ENCODE results near the gene SPG7.

SPG7 gene

DNA sequence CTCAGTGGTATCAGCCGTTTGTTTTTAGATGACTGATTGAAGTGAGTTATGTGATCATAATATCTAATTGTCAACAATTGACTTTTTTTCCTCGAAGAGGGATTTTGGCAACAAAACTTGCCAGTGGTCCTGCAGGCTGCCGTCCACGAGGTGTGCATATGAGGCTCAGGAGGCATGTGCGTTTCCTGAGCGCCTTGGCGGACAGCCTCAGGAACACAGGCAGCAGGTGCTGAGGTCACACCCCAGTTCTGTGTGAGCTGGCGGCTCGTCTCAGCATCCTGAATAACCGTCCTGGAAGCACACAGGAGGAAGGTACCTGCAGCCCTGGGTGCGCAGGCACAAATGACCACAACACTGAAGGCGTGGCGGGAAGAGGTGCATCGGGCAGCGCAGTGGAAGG is 11.7 kb downstream of the SPG7 start:
- DNase-seq = no peak

GRCh38 chr16:89522287-89522686 is 14.1 kb downstream of the SPG7 start:
- no peak for DNase-seq

GRCh38 chr16:89523680-89524344 is 15.6 kb downstream of the SPG7 start:
- no peak for DNase-seq

DNA sequence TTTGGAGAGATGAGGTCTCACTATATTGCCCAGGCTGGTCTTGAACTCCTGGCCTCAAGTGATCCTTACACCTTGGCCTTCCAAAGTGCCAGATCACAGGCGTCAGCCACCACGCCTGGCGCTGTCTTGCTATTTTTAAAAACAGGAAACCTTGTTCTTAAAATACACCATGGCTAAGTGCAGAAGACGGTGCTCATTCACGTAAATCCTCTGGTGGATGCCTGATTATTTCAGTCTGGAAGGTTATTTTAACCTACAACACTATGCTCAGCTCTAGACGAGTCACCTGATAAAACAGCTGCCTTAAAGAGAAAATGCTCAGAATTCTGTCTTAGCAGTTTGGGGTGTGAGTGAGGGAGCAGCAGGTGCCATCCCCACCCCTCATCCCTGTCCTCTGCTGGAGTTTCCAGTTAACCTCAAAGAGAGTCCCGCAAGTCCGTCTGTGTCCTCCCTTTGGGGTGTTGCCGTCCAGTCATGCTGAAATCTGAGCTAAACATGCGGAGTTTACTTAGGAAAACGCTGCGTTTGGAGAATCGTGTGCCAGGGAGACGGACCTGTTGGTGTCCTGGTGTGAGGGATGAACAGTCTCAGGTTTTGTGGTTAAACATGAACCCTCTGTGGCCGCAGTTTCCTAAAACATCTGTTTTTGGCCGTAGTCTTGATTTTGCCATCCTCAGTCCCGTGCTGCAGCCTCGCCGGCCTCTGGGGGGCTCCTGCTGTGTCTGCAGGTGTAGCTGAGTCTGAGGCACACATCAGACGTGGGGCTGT is 17.1 kb downstream of the SPG7 start:
- no peak for DNase-seq

DNA sequence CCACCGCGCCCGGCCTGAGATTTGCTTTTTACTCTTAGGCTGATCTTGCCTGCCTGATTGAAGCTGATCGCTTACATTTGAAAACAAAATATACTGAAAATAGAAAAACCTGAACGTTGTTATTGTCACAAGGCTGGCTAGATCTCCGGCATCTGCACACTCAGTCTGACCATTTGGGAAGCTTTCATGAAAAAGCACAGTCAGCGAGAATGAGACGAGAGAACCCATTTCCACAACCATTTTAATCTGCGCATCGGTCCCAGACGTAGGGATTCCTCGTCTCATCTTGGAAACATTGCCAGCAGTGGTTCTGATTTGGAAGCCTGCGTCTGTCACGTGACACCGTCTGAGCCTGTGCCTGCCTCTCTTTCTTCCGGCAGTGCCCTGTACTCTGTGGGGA is 20.9 kb downstream of the SPG7 start:
- no peak for DNase-seq

DNA sequence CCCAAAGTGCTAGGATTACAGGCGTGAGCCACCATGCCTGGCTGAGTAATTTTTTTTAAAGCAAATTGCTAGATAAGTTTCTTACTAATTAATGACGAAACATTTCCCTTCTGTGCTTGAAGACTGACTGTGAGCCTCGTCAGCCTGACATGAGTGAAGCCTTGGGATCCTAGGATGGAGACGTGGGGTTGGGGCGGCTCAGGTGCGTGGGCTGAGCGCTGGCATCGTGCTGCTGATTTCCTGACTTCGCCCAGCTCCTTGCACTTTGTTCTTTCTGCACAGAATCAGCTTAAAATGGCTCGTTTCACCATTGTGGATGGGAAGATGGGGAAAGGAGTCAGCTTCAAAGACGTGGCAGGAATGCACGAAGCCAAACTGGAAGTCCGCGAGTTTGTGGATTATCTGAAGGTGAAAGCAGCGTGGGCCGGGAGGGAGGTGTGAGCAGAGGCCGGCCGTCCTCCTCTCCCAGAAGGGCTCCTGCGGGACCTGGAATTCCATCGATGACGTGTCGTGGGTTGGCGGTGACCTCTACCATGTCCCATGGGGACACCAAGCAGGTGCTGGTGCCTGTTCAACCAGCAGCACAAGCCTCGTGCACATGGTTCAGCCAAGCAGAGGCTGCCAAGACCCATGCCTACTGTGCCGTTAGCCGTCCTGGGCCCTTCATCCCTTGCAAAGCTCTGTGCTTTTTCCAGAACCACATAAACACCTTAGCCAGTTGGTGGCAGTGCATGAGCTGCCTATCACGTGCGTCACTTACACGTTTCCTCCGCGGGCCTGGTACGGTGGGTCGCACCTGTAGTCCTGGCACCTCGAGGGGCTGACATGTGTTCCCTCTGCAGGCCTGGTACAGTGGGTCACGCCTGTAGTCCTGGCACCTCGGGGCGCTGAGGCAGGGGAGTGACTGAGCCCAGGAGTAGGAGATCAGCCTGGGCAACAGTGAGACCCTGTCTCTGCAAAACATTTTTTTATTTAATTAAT is 22.5 kb downstream of the SPG7 start:
- DNase-seq = no peak

GRCh38 chr16:89531821-89532526 is 23.8 kb downstream of the SPG7 start:
- no peak for DNase-seq

- DNase-seq = peak; percentile 43 to 75
These were observed 26.1 kb downstream of the SPG7 start for GRCh38 chr16:89534252-89534756.

DNA sequence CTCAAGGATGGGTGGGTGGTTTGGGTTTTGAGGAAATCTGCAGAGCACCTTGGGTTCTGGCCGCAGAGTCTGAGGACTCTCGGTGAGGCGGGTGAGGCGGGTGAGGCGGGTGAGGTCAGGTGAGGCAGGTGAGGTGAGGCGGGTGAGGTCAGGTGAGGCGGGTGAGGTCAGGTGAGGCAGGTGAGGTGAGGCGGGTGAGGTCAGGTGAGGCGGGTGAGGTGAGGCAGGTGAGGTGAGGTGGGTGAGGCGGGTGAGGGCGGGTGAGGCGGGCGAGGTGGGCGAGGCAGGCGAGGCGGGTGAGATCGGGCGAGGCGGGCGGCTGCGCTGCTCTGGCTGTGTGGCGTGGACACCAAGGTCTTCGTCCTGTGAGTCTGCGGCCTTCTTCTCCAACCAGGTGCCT is 28.2 kb downstream of the SPG7 start:
- DNase-seq = no peak

GRCh38 chr16:89536886-89537548 is 28.8 kb downstream of the SPG7 start:
- no peak for DNase-seq

- DNase-seq = no peak
These were observed 29.3 kb downstream of the SPG7 start for GRCh38 chr16:89537549-89537925.

DNA sequence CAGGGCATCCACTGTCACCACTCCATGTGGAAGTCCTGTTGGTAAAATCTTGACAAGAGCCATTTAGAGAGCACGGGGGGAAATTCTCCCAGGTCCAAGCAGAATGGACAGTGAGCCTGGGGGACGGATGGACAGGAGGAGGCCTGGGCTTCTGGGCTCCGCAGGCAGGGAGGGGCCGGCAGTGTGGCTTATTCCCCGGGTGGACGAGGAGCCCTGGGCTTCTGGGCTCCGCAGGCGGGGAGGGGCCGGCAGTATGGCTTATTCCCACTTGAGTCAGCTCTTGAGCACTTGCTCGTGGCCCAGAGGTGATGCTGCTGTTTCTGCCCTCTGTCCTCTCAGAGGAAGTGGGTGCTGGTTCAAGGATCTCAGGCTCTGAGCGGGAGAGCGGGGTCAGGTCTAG is 30.1 kb downstream of the SPG7 start:
- DNase-seq = no peak

DNA sequence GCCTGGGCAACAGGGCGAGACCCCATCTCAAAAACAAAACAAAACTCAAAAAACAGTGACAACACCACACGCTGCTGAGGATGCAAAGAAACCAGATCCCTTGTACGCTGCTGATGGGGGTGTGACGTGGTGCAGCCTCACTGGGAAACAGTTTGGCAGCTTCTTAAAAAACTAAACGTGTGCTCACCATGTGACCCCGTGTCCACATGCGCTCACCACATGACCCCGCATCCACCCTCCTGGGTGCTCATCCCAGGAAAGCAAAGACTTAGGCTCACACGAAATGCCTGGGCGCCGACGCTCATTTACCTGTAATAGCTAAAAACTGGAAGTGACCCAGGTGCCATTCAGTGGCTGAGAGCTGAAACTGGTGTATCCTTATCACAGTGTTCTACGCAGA is 32.4 kb downstream of the SPG7 start:
- DNase-seq = no peak

GRCh38 chr16:89541792-89542191 is 33.6 kb downstream of the SPG7 start:
- no peak for DNase-seq

DNA sequence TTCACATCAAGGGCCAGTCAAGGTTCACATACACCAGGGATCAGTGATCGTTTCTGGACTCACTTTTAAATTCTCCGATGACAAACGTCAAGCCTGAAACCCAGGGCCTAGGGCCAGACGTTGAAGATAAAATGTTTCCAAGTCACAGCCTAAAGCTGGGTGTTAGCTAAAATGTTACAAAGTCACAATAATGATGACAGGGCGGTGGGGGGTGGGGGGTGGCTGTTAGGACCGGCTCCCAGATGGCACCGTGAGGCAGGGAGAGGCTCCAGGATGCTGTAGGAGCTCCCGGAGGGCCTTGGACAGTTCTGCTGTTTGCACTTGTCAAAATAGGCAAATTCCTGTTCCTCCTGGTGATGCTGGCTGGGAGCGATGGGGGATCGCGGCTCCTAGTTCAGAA is 35.9 kb downstream of the SPG7 start:
- DNase-seq = no peak

DNA sequence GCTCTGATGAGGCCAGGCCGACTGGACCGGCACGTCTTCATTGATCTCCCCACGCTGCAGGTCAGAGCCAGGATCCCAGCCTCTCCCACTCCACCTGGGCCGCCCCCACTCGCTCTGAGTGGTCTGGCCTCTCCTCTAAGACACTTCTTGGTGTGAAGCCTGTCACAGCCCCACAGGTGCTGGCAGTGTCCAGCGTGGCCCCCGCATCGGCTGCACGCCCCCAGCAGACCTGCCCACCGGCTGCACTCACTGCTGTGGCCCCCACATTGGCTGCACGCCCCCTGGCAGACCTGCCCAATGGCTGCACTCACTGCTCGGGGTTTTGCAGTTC is 36.5 kb downstream of the SPG7 start:
- no peak for DNase-seq

GRCh38 chr16:89545044-89545830 is 37.0 kb downstream of the SPG7 start:
- DNase-seq = no peak

GRCh38 chr16:89545831-89546574 is 37.8 kb downstream of the SPG7 start:
- DNase-seq = no peak

GRCh38 chr16:89546781-89547180 is 38.6 kb downstream of the SPG7 start:
- no peak for DNase-seq

- no peak for DNase-seq
These were observed 39.1 kb downstream of the SPG7 start for GRCh38 chr16:89547291-89547690.

DNA sequence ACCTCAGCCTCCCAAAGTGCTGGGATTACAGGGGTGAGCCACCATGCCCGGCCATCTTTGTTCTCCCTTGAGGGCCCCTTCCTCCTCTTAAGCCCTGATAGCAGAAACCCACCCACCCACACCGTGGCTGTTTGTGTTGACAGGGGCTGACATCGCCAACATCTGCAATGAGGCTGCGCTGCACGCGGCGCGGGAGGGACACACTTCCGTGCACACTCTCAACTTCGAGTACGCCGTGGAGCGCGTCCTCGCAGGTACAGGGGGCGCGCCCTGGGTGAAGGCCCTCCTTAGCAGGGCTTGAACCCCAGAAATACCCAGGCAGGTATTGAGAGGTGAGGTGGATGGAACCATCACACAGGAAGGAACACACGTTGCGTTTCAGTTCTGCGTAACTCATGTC is 39.7 kb downstream of the SPG7 start:
- DNase-seq = no peak
